ENCODE measurements around the gene TMEM80. TPM values are rescaled to one million over a fixed set of nuclear protein-coding genes. Genes with fewer than 3 reads are reported as not detected.

The TMEM80 gene
- total and polyA plus RNA-seq, 2 donors (not counting 1 experiment from before 2014, with no cell fraction given), result 10.6 to 15.3 TPM

GRCh38 chr11:721741-722345 lies 26.2 kb downstream of the TMEM80 start:
- no peak overlapping the region for H3K4me3 ChIP-seq (replicated peaks in 1 of 4; ENCODE audit: control extremely low read depth in 1 of 4, insufficient read depth in 1 of 4, low read depth in 3 of 4, low read length in 4 of 4)
- peaks cover 17% of the 10 kb centered on the region for H3K27me3 ChIP-seq (ENCODE audit: control insufficient read depth, insufficient read depth, low read length)
- H3K4me1 ChIP-seq (ENCODE audit: control insufficient read depth, extremely low read depth, insufficient read depth, low read length), result peaks cover 2% of the 10 kb centered on the region
- H3K4me2 ChIP-seq (ENCODE audit: extremely low read depth, insufficient read depth, low read length), result no peak overlapping the region
- H4K20me1 ChIP-seq (ENCODE audit: control insufficient read depth, extremely low read depth, insufficient read depth, low read length), result no peaks in the 10 kb centered on the region
- H2AFZ ChIP-seq (ENCODE audit: low read length), result no peak overlapping the region
- TF ChIP-seq EZH2 (IDR thresholded peaks at IDR 0.05; ENCODE audit: low read length, missing control alignments) (no peak), CTCF (conservative IDR thresholded peaks at IDR 0.05 in 1 of 2, IDR thresholded peaks at IDR 0.05 in 1 of 2; ENCODE audit: low read depth in 1 of 2, low read length in 2 of 2) (no peak)
- no peak for DNase-seq (ENCODE audit: low read depth in 2 of 2)
- H3K9me3 ChIP-seq (ENCODE audit: control insufficient read depth, insufficient read depth, low read depth, low read length), result no peaks in the 10 kb centered on the region
- no peaks in the 10 kb centered on the region for H3K79me2 ChIP-seq (ENCODE audit: control insufficient read depth, insufficient read depth, low read length)
- H3K36me3 ChIP-seq (ENCODE audit: control insufficient read depth, insufficient read depth, low read length), result peaks cover 5% of the 10 kb centered on the region
- no peak overlapping the region for H3K27ac ChIP-seq (ENCODE audit: insufficient read depth, low read length)
- H3K9ac ChIP-seq (ENCODE audit: insufficient read depth, low read length), result no peak overlapping the region

- no peak overlapping the region for H2AFZ ChIP-seq (ENCODE audit: low read length)
- DNase-seq (ENCODE audit: low read depth in 2 of 2), result no peak
- H3K4me3 ChIP-seq (replicated peaks in 1 of 4; ENCODE audit: control extremely low read depth in 1 of 4, insufficient read depth in 1 of 4, low read depth in 3 of 4, low read length in 4 of 4), result no peak overlapping the region
- no peak overlapping the region for H3K4me2 ChIP-seq (ENCODE audit: extremely low read depth, insufficient read depth, low read length)
- TF ChIP-seq CTCF (conservative IDR thresholded peaks at IDR 0.05 in 1 of 2, IDR thresholded peaks at IDR 0.05 in 1 of 2; ENCODE audit: low read depth in 1 of 2, low read length in 2 of 2) (no peak), EZH2 (IDR thresholded peaks at IDR 0.05; ENCODE audit: low read length, missing control alignments) (no peak)
- no peak overlapping the region for H3K27ac ChIP-seq (ENCODE audit: insufficient read depth, low read length)
- peaks cover 17% of the 10 kb centered on the region for H3K27me3 ChIP-seq (ENCODE audit: control insufficient read depth, insufficient read depth, low read length)
- H3K9ac ChIP-seq (ENCODE audit: insufficient read depth, low read length), result no peak overlapping the region
- H3K36me3 ChIP-seq (ENCODE audit: control insufficient read depth, insufficient read depth, low read length), result peaks cover 5% of the 10 kb centered on the region
- H4K20me1 ChIP-seq (ENCODE audit: control insufficient read depth, extremely low read depth, insufficient read depth, low read length), result no peaks in the 10 kb centered on the region
- peaks cover 2% of the 10 kb centered on the region for H3K4me1 ChIP-seq (ENCODE audit: control insufficient read depth, extremely low read depth, insufficient read depth, low read length)
- no peaks in the 10 kb centered on the region for H3K79me2 ChIP-seq (ENCODE audit: control insufficient read depth, insufficient read depth, low read length)
- H3K9me3 ChIP-seq (ENCODE audit: control insufficient read depth, insufficient read depth, low read depth, low read length), result no peaks in the 10 kb centered on the region
Measured at GRCh38 chr11:722346-722811, 26.8 kb downstream of the TMEM80 start.

GRCh38 chr11:723120-723883 lies 27.7 kb downstream of the TMEM80 start:
- Histone ChIP-seq H3K9ac (ENCODE audit: insufficient read depth, low read length) (no peak overlapping the region), H3K4me1 (ENCODE audit: control insufficient read depth, extremely low read depth, insufficient read depth, low read length) (peaks cover 10% of the 10 kb centered on the region), H3K4me3 (replicated peaks in 1 of 4; ENCODE audit: control extremely low read depth in 1 of 4, insufficient read depth in 1 of 4, low read depth in 3 of 4, low read length in 4 of 4) (no peak overlapping the region), H3K27ac (ENCODE audit: insufficient read depth, low read length) (no peak overlapping the region), H2AFZ (ENCODE audit: low read length) (no peak overlapping the region), H3K9me3 (ENCODE audit: control insufficient read depth, insufficient read depth, low read depth, low read length) (no peaks in the 10 kb centered on the region), H3K27me3 (ENCODE audit: control insufficient read depth, insufficient read depth, low read length) (peaks cover 17% of the 10 kb centered on the region), H4K20me1 (ENCODE audit: control insufficient read depth, extremely low read depth, insufficient read depth, low read length) (no peaks in the 10 kb centered on the region), H3K4me2 (ENCODE audit: extremely low read depth, insufficient read depth, low read length) (no peak overlapping the region), H3K36me3 (ENCODE audit: control insufficient read depth, insufficient read depth, low read length) (peaks cover 5% of the 10 kb centered on the region), H3K79me2 (ENCODE audit: control insufficient read depth, insufficient read depth, low read length) (no peaks in the 10 kb centered on the region)
- peak; percentile 44 to 76 for DNase-seq (ENCODE audit: low read depth in 2 of 2)
- TF ChIP-seq EZH2 (IDR thresholded peaks at IDR 0.05; ENCODE audit: low read length, missing control alignments) (no peak), CTCF (conservative IDR thresholded peaks at IDR 0.05 in 1 of 2, IDR thresholded peaks at IDR 0.05 in 1 of 2; ENCODE audit: low read depth in 1 of 2, low read length in 2 of 2) (peak; percentile 62 to 64)

All from fibroblast of lung (primary cell).